GM23248 (cell line): ENCODE data around the gene UBASH3A. TPM values are rescaled to one million over a fixed set of nuclear protein-coding genes. Genes with fewer than 3 reads are reported as not detected.
A peak's percentile ranks its signal among the peaks of the same experiment; 100 is the strongest.

Experiments
- DNase-seq: peaks from one replicate; pipeline ENCODE4 v3.0.0-alpha.2; 2015
- H2AFZ ChIP-seq: fragments of 200-600 bp; sonication (generic); 2 replicates; pipeline ENCODE4 v1.6.1; 2016; ENCODE audit warnings: antibody characterized with exemption
- H3F3A ChIP-seq: fragments of 200-600 bp; sonication (generic); 2 replicates; pipeline ENCODE4 v1.6.1; 2016; ENCODE audit warnings: mild to moderate bottlenecking, antibody characterized with exemption, mixed run types; ENCODE audit not compliant: insufficient read depth
- H3K27ac ChIP-seq: fragments of 200-600 bp; sonication (generic); 2 replicates; pipeline ENCODE4 v1.5.1; 2016; ENCODE audit warnings: mild to moderate bottlenecking
- H3K27me3 ChIP-seq: fragments of 200-600 bp; sonication (generic); replicated peaks from 2 replicates; pipeline ENCODE4 v1.6.1; 2016; ENCODE audit warnings: mild to moderate bottlenecking; ENCODE audit not compliant: insufficient read depth
- H3K36me3 ChIP-seq: fragments of 200-600 bp; sonication (generic); 2 replicates; pipeline ENCODE4 v1.6.1; 2016; ENCODE audit warnings: low read depth, mild to moderate bottlenecking
- H3K4me1 ChIP-seq: fragments of 200-600 bp; sonication (generic); 2 replicates; pipeline ENCODE4 v1.6.1; 2016; ENCODE audit warnings: mild to moderate bottlenecking; ENCODE audit not compliant: insufficient read depth
- H3K4me2 ChIP-seq: fragments of 200-600 bp; sonication (generic); one replicate; pipeline ENCODE4 v1.6.1; 2016; ENCODE audit warnings: mild to moderate bottlenecking; ENCODE audit not compliant: unreplicated experiment
- H3K4me3 ChIP-seq: fragments of 200-600 bp; sonication (generic); 2 replicates; pipeline ENCODE4 v1.5.1; 2016; ENCODE audit warnings: mild to moderate bottlenecking
- H3K79me2 ChIP-seq: fragments of 200-600 bp; sonication (generic); 2 replicates; pipeline ENCODE4 v1.6.1; 2016; ENCODE audit warnings: mild to moderate bottlenecking; ENCODE audit not compliant: insufficient read depth
- H3K9ac ChIP-seq: fragments of 200-600 bp; sonication (generic); 2 replicates; pipeline ENCODE4 v1.6.1; 2016; ENCODE audit warnings: mild to moderate bottlenecking
- H3K9me2 ChIP-seq: fragments of 200-600 bp; sonication (generic); 2 replicates; pipeline ENCODE4 v1.6.1; 2016; ENCODE audit warnings: mixed run types, mild to moderate bottlenecking, moderate library complexity; ENCODE audit not compliant: insufficient read depth
- H3K9me3 ChIP-seq: fragments of 200-600 bp; sonication (generic); one replicate; pipeline ENCODE4 v1.6.1; 2017; ENCODE audit warnings: low read depth
- H4K20me1 ChIP-seq: fragments of 200-600 bp; sonication (generic); 2 replicates; pipeline ENCODE4 v1.6.0; 2016; ENCODE audit not compliant: insufficient read depth
- EZH2 ChIP-seq: fragments of 200-600 bp; sonication (generic); IDR thresholded peaks from 2 replicates; pipeline ENCODE4 v1.6.1; 2018; ENCODE audit warnings: antibody characterized with exemption, mild to moderate bottlenecking; ENCODE audit not compliant: insufficient read depth, poor library complexity, severe bottlenecking
- EZH2phosphoT487 ChIP-seq: fragments of 200-600 bp; sonication (generic); IDR thresholded peaks from 2 replicates; pipeline ENCODE4 v1.6.1; 2018; ENCODE audit warnings: antibody characterized with exemption, moderate library complexity, mild to moderate bottlenecking, low read depth; ENCODE audit not compliant: insufficient read depth
- WGBS, 2 experiments: methylation state at CpG; one replicate each; pipeline ENCODE4 v1.1.6; 2015 to 2017; ENCODE audit warnings: low lambda C conversion rate in 2 of 2, low coverage in 1 of 2; ENCODE audit errors: missing lambda C conversion rate in 2 of 2; 5-methylcytosine and 5-hydroxymethylcytosine counted together
- in situ Hi-C: fragments of 300-500 bp; cut with MboI; formaldehyde crosslinking; loops from 2 replicates; pipeline ENCODE4 v1.15.0; 2020
- polyA plus RNA-seq: library from polyadenylated mRNA; unstranded; fragments of >200 nt; fragmentation: Nextera tagmentation; extraction: Ambion mirVana; gene quantifications from 2 replicates; pipeline ENCODE4 v1.2.1, GENCODE V29; 2016
- total RNA-seq: library from RNA; depleted of rRNA; stranded (reverse); fragments of >200 nt; shearing (Covaris generic); gene quantifications from 2 replicates; pipeline ENCODE4 v1.2.3, GENCODE V29; 2014

Gene UBASH3A
- total and polyA plus RNA-seq, 2 experiments from 2014 or later, result not detected

GRCh38 chr21:42474043-42474831, 70.5 kb downstream of the UBASH3A start:
- in situ Hi-C loops, result no loop called here
- no peaks in the 10 kb centered on the region for H3K9me3 ChIP-seq
- 55 to 59% methylated on average over 14 of the region's 14 CpGs for WGBS, 2 experiments

GRCh38 chr21:42475036-42475435, 71.3 kb downstream of the UBASH3A start:
- Histone ChIP-seq H4K20me1 (no peaks in the 10 kb centered on the region), H3K9me2 (no peaks in the 10 kb centered on the region), H3K79me2 (no peaks in the 10 kb centered on the region), H3K27me3 (peaks cover 13% of the 10 kb centered on the region; the same call in 1 of the 2 replicates), H3K9me3 (no peaks in the 10 kb centered on the region), H3K9ac (no peak overlapping the region), H3K27ac (no peak overlapping the region), H3K4me2 (no peak overlapping the region), H2AFZ (no peak overlapping the region), H3K4me1 (no peaks in the 10 kb centered on the region), H3F3A (no peaks in the 10 kb centered on the region), H3K36me3 (no peaks in the 10 kb centered on the region), H3K4me3 (no peak overlapping the region)
- DNase-seq, result no peak
- no peak for TF ChIP-seq EZH2
- no peak for TF ChIP-seq EZH2phosphoT487
- WGBS, 2 experiments, result 74 to 77% methylated on average over 7 of the region's 7 CpGs
- in situ Hi-C loops, result no loop called here

More at GRCh38 chr21:42474043-42474831, 70.5 kb downstream of the UBASH3A start:
- Histone ChIP-seq H3K4me2 (no peak overlapping the region), H3K27me3 (peaks cover 7% of the 10 kb centered on the region; the same call in 1 of the 2 replicates), H3K4me1 (no peaks in the 10 kb centered on the region), H3K79me2 (no peaks in the 10 kb centered on the region), H3K27ac (no peak overlapping the region), H3K9ac (no peak overlapping the region), H4K20me1 (no peaks in the 10 kb centered on the region), H3K4me3 (no peak overlapping the region), H2AFZ (no peak overlapping the region), H3F3A (no peaks in the 10 kb centered on the region), H3K36me3 (no peaks in the 10 kb centered on the region), H3K9me2 (no peaks in the 10 kb centered on the region)
- peak; percentile 35 for DNase-seq
- TF ChIP-seq EZH2, result no peak
- no peak for TF ChIP-seq EZH2phosphoT487

GRCh38 chr21:42475526-42476387, 72.1 kb downstream of the UBASH3A start:
- no peak overlapping the region for H3K27ac ChIP-seq
- H3K9ac ChIP-seq, result no peak overlapping the region
- no peaks in the 10 kb centered on the region for H3F3A ChIP-seq
- no peaks in the 10 kb centered on the region for H4K20me1 ChIP-seq
- no peaks in the 10 kb centered on the region for H3K79me2 ChIP-seq
- no peak overlapping the region for H3K4me2 ChIP-seq
- H3K4me1 ChIP-seq, result no peaks in the 10 kb centered on the region
- no peaks in the 10 kb centered on the region for H3K9me2 ChIP-seq
- no peaks in the 10 kb centered on the region for H3K9me3 ChIP-seq
- H2AFZ ChIP-seq, result no peak overlapping the region
- H3K36me3 ChIP-seq, result no peaks in the 10 kb centered on the region
- no peak overlapping the region for H3K4me3 ChIP-seq
- in situ Hi-C loops, result no loop called here
- 74 to 76% methylated on average over 16 to 18 of the region's 18 CpGs for WGBS, 2 experiments
- peaks cover 13% of the 10 kb centered on the region; the same call in 1 of the 2 replicates for H3K27me3 ChIP-seq
- no peak for DNase-seq
- no peak for TF ChIP-seq EZH2

GRCh38 chr21:42476388-42477331, 73.0 kb downstream of the UBASH3A start:
- Histone ChIP-seq H3K9me3 (no peaks in the 10 kb centered on the region), H3K4me2 (no peak overlapping the region), H4K20me1 (no peaks in the 10 kb centered on the region), H3F3A (no peaks in the 10 kb centered on the region), H3K79me2 (no peaks in the 10 kb centered on the region), H3K36me3 (no peaks in the 10 kb centered on the region), H3K4me1 (no peaks in the 10 kb centered on the region), H3K27me3 (peaks cover 13% of the 10 kb centered on the region; the same call in 1 of the 2 replicates), H3K27ac (no peak overlapping the region), H2AFZ (no peak overlapping the region), H3K9ac (no peak overlapping the region), H3K9me2 (no peaks in the 10 kb centered on the region), H3K4me3 (no peak overlapping the region)
- TF ChIP-seq EZH2phosphoT487 (no peak), EZH2 (no peak)
- in situ Hi-C loops, result no loop called here
- 66 to 71% methylated on average over 19 to 25 of the region's 25 CpGs for WGBS, 2 experiments
- no peak for DNase-seq
